Heart left ventricle (tissue), 16 donors: ENCODE measurements around the gene TRIM29. TPM values are rescaled to one million over a fixed set of nuclear protein-coding genes. Genes with fewer than 3 reads are reported as not detected.

Experiments
- ATAC-seq, 4 donors: fragments of 200-7000 bp; cut with Tn5 transposase; one replicate each; pipeline ENCODE4 v1.9.1; 2020 to 2022; ENCODE audit warnings: moderate library complexity in 4 of 4, mild to moderate bottlenecking in 3 of 4, moderate number of reproducible peaks in 1 of 4
- DNase-seq, 5 donors: peaks; one replicate each; pipeline ENCODE4 v3.0.0-alpha.2; 2020
- H3K27ac ChIP-seq, 12 donors: fragments of 200-600 bp; sonication (generic) in 4 of 12; one replicate each; pipeline versions ENCODE4 v1.5.0 to v1.8.0; 2016 to 2022; ENCODE audit warnings: mild to moderate bottlenecking in 2 of 12
- H3K27me3 ChIP-seq, 9 donors: fragments of 200-600 bp; sonication (generic) in 2 of 9; one replicate each; pipeline versions ENCODE4 v1.5.1 to v1.8.0; 2016 to 2022; ENCODE audit warnings: mild to moderate bottlenecking in 3 of 9
- H3K36me3 ChIP-seq, 9 donors: fragments of 200-600 bp; sonication (generic) in 2 of 9; one replicate each; pipeline versions ENCODE4 v1.5.0 to v1.8.0; 2018 to 2022; ENCODE audit warnings: mild to moderate bottlenecking in 2 of 9
- H3K4me1 ChIP-seq, 12 donors: fragments of 200-600 bp; sonication (generic) in 4 of 12; one replicate each; pipeline versions ENCODE4 v1.5.0 to v1.8.0; 2016 to 2022; ENCODE audit warnings: mild to moderate bottlenecking in 3 of 12
- H3K4me3 ChIP-seq, 12 donors: fragments of 200-600 bp; sonication (generic) in 4 of 12; one replicate each; pipeline versions ENCODE4 v1.5.0 to v1.8.0; 2017 to 2022; ENCODE audit warnings: mild to moderate bottlenecking in 9 of 12, moderate library complexity in 4 of 12
- H3K9me3 ChIP-seq, 12 donors: fragments of 200-600 bp; sonication (generic) in 4 of 12; one replicate each; pipeline versions ENCODE4 v1.5.0 to v1.8.0; 2016 to 2022; ENCODE audit warnings: mild to moderate bottlenecking in 1 of 12
- CTCF ChIP-seq, 12 donors: fragments of 200-600 bp; sonication (generic) in 4 of 12; IDR thresholded peaks; one replicate each; pipeline versions ENCODE4 v1.5.0 to v1.8.0; 2018 to 2022; ENCODE audit warnings: antibody characterized with exemption in 12 of 12, mild to moderate bottlenecking in 5 of 12
- POLR2A ChIP-seq, 2 donors: fragments of 450-650 bp; IDR thresholded peaks; one replicate each; pipeline ENCODE4 v1.6.1; 2017; ENCODE audit warnings: antibody characterized with exemption in 2 of 2, mild to moderate bottlenecking in 2 of 2, moderate library complexity in 2 of 2
- whole genome bisulfite sequencing, 4 donors: extraction: QIAGEN DNeasy Blood & Tissue Kit in 2 of 4; methylation state at CpG; one replicate each; pipeline versions ENCODE4 v1.1.5 to v1.1.7; 2013 to 2018; 5-methylcytosine and 5-hydroxymethylcytosine counted together
- intact Hi-C, 10 donors: fragments of 100-400 bp; cut with DNase I; formaldehyde crosslinking; loops; one replicate each; pipeline versions ENCODE4 v1.11.1 to v1.14.2; 2022
- polyA plus RNA-seq, 2 donors: library from polyadenylated mRNA; stranded (reverse); fragments of 200-250 nt; gene quantifications; one replicate each; pipeline ENCODE4 v1.2.3, GENCODE V29; 2013
- total RNA-seq, 9 donors: library from RNA; depleted of rRNA in 2 of 9; stranded (reverse); fragments of >200 nt in 2 of 9; fragmentation: NEBNext Ultra II Directional in 3 of 9; extraction: Animal tissue kit (Norgen Biotek cat#: 25700) in 3 of 9; gene quantifications; one replicate each; pipeline versions ENCODE4 v1.1.0 to v1.2.4, GENCODE V29; 2016 to 2023
- donor health status: ischemic (EF 13 %, LVEDD 7.1; RV severe dilation, severe dysfunction).
- donor health status: healthy with polysubstance abuse.
- donor health status: DM: no; HTN: yes; CAD: no.
- donor health status: DM: no; HTN: no; CAD: no.
- donor health status: ischemic (EF 25% LVEDD 6.9; RV normal size, moderate dysfunction).
- donor health status: ischemic (EF 25% LVEDD 5.7; RV mildly dilated, moderate dysfunction).
- donor health status: healthy.
- donor health status: DM: yes; HTN: yes; CAD: no.
- donor health status: ischemic (EF 35%, LVEDD 5.7; RV mildly dilated, moderate dysfunction).
- donor health status: nonischemic (EF 11% LVEDD 7.7; RV severe dilation, severe dysfunction).
- donor health status: DM: yes; HTN: yes; CAD: no.
- donor health status: PGD.
- donor health status: ischemic (EF 29% LVEDD 5.4; RV normal size, mild dysfunction).
- donor health status: nonischemic (EF 23%, LVEDD 6.1; RV moderate dilation, normal function).

Gene TRIM29
- total and polyA plus RNA-seq, 11 donors, result 0.14 to 6.4 (median 0.56) TPM; not detected in 8

- Histone ChIP-seq H3K27ac (no peak overlapping the region), H3K4me1 (peaks cover 0 to 6% (median 0%) of the 10 kb centered on the region in 12 donors), H3K27me3 (peaks cover 0 to 5% (median 0%) of the 10 kb centered on the region in 9 donors), H3K36me3 (no peaks in the 10 kb centered on the region), H3K9me3 (no peaks in the 10 kb centered on the region), H3K4me3 (no peak overlapping the region)
- WGBS, 4 donors, result 18 to 67% (median 36%) methylated on average over 1 of the region's 1 CpG
- TF ChIP-seq POLR2A (IDR thresholded peaks at IDR 0.05), result no peak
- TF ChIP-seq CTCF (IDR thresholded peaks at IDR 0.05), result no peak
- ATAC-seq, result no peak
- no peak for DNase-seq
- intact Hi-C loops, result no loop called here
Observed at GRCh38 chr11:120091121-120091520, 46.8 kb downstream of the TRIM29 start.

- ATAC-seq (no peak), DNase-seq (no peak)
- WGBS, 4 donors, result 80 to 94% (median 93%) methylated on average over 1 to 3 of the region's 3 CpGs
- TF ChIP-seq CTCF (IDR thresholded peaks at IDR 0.05) (no peak), POLR2A (IDR thresholded peaks at IDR 0.05) (no peak)
- H3K9me3 ChIP-seq, result no peaks in the 10 kb centered on the region
- no peak overlapping the region for H3K4me3 ChIP-seq
- no peaks in the 10 kb centered on the region for H3K36me3 ChIP-seq
- intact Hi-C loops, result no loop called here
- H3K27me3 ChIP-seq, result no peaks in the 10 kb centered on the region
- H3K4me1 ChIP-seq, result peaks cover 0 to 6% (median 0%) of the 10 kb centered on the region in 12 donors
- no peak overlapping the region for H3K27ac ChIP-seq
Observed at GRCh38 chr11:120090411-120090810, 47.5 kb downstream of the TRIM29 start.

GRCh38 chr11:120089036-120090001, 48.6 kb downstream of the TRIM29 start:
- H3K27ac ChIP-seq, result no peak overlapping the region
- intact Hi-C loops, result no loop called here

More at GRCh38 chr11:120089036-120090001, 48.6 kb downstream of the TRIM29 start:
- Histone ChIP-seq H3K27me3 (no peaks in the 10 kb centered on the region), H3K4me3 (no peak overlapping the region), H3K36me3 (no peaks in the 10 kb centered on the region), H3K4me1 (peaks cover 0 to 6% (median 0%) of the 10 kb centered on the region in 12 donors), H3K9me3 (no peaks in the 10 kb centered on the region)
- ATAC-seq (peak in 3 of 4 donors; percentile 61 to 70 (median 63)), DNase-seq (peak in 2 of 5 donors; percentile 40 to 63)
- TF ChIP-seq POLR2A (IDR thresholded peaks at IDR 0.05), result no peak
- TF ChIP-seq CTCF (IDR thresholded peaks at IDR 0.05), result no peak
- WGBS, 4 donors, result 45 to 63% (median 56%) methylated on average over 6 of the region's 6 CpGs
